Lower leg skin (tissue), 3 donors: ENCODE results near the gene CYP2U1.

Source experiments
- CTCF ChIP-seq, 3 donors: fragments of 450-650 bp; IDR thresholded peaks; one replicate each; pipeline ENCODE4 v1.5.1; 2016; ENCODE audit warnings: antibody characterized with exemption in 3 of 3, mild to moderate bottlenecking in 3 of 3, moderate library complexity in 2 of 3
- POLR2A ChIP-seq, 2 donors: fragments of 450-650 bp; IDR thresholded peaks; one replicate each; pipeline ENCODE4 v1.6.1; 2016 to 2017; ENCODE audit warnings: antibody characterized with exemption in 2 of 2, mild to moderate bottlenecking in 1 of 2, moderate library complexity in 1 of 2

DNA sequence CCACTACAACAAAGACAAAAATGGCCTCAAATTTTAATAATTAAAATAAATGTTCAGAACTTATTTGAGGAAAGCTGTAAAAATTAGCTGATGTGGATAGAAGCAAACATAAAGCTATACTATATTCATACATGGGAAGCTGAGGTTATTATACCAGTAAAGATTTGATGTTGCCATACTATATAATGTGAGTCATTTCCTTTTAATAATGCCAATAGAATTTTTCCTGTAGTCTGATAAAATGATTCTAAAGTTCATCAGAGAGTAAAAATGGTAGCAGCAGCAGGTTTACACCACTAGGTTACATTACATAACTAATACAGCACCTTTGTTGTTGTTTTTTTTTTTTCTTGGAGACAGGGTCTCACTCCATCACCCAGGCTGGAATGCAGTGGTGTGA, 45.5 kb upstream of the CYP2U1 start:
- TF ChIP-seq CTCF (IDR thresholded peaks at IDR 0.05) (no peak), POLR2A (IDR thresholded peaks at IDR 0.05) (no peak)
